NCI-H2081 (cell line): ENCODE measurements around the gene ZBED6.
"Not testable (repeated sequence)": the region's sequence is repeated elsewhere in the genome, so short reads cannot be mapped to it uniquely, and the experiment has no call there.

Source experiments
- DNase-seq, 2 experiments: peaks; one replicate each; lab custom pipeline; 2025; lab: John Stamatoyannopoulos, UW

The ZBED6 gene, protein sequence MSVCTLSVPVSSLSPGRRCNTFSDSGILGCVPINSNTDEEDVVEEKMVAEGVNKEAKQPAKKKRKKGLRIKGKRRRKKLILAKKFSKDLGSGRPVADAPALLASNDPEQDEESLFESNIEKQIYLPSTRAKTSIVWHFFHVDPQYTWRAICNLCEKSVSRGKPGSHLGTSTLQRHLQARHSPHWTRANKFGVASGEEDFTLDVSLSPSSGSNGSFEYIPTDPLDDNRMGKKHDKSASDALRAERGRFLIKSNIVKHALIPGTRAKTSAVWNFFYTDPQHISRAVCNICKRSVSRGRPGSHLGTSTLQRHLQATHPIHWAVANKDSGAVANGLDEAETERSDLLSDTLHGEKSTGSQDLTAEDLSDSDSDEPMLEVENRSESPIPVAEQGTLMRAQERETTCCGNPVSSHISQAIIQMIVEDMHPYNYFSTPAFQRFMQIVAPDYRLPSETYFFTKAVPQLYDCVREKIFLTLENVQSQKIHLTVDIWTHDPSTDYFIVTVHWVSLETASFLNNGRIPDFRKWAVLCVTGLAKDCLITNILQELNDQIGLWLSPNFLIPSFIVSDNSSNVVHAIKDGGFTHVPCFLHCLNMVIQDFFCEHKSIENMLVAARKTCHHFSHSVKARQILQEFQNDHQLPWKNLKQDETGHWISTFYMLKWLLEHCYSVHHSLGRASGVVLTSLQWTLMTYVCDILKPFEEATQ (N-terminal part only)

DNA sequence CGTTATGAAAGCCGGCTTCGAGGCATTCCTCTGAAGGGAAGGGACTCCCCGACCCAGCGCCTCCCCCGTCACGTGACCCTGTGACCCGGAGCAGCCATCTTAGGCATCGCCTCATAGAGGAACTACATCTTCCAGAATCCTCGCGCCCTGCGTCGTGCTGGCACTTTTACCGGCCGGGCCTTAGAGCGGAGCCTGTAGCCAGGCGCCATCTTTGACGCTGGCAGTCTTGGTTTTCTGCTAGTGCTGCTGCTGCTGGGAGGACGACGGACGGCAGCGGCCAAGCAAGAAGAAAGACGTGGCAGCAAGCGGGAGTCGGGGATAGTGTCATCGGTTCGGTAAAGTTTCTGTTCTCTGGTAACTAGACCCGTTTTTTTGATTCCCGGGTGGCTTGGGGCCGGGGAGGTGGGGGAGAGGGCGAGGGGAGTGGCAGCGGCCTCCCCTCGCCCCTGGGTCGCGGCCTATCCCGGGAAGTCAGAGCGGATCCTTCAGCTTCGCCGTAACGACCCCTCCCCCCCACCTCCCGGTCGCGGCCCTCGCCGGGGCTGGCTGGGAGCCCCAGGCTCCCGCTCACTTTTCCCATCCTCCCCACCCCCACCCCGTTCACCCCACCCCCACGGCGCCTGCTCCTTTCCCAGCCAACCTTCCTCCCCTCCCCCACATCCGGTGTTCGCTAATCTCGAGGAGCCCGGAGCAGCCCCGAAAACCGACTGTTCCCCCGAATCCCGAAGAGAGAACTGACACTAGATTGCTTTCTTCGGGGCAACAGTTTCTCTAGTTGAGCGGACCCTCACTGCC lies at the start of gene ZBED6, which contains the start of gene ZC3H11A:
Gene ZBED6 (plus strand): TSS at position 183 of the 795 bp plus-strand sequence. CDS start 1,900 bp downstream, outside the sequence.
Gene ZC3H11A (plus strand): TSS at position 183 of the 795 bp plus-strand sequence. CDS start 21,448 bp downstream, outside the sequence.
- DNase-seq, result peak; percentile 99

DNA sequence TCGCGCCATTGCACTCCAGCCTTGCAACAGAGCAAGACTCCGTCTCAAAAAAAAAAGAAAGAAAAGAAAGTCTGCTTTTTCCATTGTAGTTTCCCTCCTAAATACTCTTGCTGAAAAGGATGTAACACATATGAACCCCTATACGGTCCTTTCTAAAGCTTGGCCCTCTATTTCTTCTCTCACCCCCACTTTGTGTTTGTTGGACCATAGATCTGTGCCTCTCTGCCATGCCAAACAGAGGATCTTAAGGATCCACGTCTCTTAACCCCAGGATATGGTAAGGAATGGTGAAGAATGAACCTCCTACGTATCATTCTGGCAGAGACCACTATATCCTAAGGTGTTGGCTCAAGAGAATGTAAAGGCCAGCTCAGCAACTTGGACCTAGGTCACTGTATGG lies 49.1 kb upstream of the ZBED6 start:
- no peak for DNase-seq

DNA sequence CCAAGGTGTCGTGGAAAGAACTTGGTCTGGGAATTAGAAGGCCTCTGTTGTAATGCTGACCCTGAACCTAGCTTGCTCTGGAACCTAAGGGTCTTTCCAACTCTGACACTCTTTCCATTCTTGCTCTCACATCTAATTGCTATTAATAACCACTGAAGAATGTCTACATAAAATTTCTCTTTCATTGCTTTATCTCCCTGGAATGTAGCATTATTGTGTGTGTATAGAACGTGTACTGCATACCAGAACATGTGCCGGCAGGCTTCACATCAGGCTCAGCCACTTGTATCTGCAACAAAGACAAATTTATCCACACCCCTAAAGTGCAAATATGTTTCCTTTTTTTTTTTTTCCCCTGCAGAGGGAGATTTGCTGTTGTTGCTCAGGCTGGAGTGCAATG lies 44.4 kb upstream of the ZBED6 start:
- no peak for DNase-seq

DNA sequence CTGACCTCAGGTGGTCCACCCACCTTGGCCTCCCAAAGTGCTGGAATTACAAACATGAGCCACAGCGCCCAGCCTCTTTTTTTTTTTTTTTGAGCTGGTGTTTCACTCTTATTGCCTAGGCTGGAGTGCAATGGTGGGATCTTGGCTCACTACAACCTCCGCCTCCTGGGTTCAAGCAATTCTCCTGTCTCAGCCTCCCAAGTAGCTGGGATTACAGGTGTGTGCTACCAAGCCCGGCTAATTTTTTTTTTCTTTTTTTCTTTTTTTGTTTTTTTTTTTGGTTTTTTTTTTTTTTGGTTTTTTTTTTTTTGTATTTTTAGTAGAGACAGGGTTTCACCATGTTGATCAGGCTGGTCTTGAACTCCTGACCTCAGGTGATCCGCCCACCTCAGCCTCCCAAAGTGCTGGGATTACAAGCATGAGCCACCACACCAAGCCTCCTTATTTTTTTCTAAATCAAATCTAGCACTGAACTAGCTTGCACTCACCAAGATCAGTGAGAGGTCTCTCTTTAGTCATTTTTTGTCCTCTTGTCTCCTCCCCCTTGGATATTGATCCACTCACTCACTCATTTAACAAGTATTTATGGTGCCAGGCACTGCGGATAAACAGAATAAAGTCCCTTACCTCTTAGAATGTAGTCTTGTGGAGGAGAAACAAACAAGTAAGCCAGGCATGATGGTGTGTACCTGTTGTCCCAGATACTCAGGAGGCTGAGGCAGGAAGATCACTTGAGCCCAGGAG lies 43.6 kb upstream of the ZBED6 start:
- not testable (repeated sequence) for DNase-seq

DNA sequence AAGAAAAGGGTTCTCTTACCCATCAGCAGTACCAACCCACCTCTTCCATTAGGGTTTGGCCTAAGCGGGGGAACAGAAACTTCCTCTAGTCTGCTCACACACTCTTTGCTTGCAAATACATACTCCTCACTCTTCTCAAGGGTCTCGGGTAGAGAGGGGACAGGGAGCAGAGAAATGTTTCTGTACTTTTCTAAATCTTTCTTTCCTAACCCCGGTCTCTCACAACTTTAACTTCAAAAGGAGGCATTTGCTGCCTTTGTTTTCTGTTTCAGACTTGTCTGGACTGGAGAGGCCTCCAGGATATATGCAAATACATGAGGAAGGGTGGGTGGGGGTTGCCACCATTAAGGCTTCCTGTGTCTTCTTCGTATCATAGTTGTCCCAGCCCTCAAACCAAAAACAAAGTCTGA lies 41.0 kb upstream of the ZBED6 start:
- DNase-seq, result no peak

DNA sequence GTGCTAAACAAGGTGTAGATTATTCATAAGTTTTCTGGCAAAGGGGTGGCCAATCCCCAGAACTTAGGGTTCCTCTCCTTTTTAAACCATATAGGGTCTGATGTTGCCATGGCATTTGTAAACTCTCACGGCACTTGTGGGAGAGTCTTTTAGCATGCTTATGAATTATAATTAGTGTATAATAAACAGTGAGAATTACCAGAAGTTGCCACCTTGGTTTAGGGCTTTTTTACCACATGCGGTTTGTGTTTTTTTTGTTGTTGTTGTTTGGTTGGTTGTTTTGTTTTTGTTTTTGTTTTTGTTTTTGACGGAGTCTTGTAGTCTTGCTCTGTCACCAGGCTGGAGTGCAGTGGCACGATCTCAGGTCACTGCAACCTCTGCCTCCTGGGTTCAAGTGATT lies 39.4 kb upstream of the ZBED6 start:
- no peak for DNase-seq

DNA sequence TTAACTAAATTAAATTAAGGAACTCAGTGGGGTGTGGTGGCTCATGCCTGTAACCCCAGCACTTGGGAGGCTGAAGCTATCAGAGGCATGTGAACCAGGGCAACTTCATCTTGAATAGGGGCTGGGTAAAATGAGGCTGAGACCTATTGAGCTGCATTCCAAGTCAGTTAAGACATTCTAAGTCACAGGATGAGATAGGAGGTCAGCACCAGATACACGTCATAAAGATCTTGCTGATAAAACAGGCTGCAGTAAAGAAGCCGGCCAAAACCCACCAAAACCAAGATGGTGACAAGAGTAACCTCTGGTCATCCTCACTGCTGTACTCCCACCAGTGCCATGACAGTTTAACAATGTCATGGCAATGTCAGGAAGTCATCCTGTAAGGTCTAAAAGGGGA lies 36.7 kb upstream of the ZBED6 start:
- not testable (repeated sequence) for DNase-seq

DNA sequence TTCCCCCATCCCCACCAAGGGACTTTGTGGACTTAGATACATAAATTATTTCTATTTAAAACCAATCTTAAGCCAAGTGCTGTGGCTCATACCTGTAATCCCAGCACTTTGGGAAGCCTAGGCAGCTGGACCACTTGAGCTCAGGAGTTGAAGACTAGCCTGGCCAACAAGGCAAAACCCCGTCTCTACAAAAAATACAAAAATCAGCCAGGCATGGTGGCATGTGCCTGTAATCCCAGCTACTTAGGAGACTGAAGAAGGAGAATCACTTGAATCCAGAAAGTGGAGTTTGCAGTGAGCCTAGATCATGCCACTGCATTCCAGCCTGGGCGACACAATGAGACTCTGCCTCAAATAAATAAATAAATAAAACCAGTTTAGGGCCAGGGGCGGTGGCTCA lies 34.9 kb upstream of the ZBED6 start:
- DNase-seq, result no peak

DNA sequence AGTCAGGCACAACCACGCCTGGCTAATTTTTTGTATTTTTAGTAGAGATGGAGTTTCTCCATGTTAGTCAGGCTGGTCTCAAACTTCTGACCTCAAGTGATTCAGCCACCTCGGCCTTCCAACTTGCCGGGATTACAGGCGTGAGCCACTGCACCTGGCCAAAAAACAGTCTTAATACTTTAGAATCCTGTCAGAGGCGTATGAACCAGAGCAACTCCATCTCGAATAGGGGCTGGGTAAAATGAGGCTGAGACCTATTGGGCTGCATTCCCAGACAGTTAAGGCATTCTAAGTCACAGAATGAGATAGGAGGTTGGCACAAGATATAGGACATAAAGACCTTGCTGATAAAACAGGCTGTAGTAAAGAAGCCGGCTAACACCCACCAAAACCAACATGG lies 33.5 kb upstream of the ZBED6 start:
- DNase-seq, result not testable (repeated sequence)

DNA sequence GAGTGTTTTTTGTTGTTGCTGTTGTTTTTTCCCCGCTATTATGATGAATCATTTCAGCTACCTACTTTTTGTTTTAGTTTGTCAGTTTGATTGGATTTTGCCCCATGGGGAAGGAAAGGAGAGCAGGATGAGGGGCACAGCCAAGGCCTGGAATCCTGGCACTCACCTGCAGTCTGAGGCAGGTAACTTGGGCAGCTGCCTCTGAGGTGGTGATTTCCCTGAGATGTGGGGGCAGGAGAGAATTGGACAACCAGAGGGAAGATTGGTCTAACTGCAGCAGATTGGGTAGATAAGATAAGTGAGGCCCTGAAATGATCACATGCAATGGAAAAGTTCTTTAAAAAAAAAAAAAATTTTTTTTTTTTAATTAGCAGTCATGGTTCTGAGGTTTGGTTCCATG lies 31.9 kb upstream of the ZBED6 start:
- DNase-seq, result no peak

DNA sequence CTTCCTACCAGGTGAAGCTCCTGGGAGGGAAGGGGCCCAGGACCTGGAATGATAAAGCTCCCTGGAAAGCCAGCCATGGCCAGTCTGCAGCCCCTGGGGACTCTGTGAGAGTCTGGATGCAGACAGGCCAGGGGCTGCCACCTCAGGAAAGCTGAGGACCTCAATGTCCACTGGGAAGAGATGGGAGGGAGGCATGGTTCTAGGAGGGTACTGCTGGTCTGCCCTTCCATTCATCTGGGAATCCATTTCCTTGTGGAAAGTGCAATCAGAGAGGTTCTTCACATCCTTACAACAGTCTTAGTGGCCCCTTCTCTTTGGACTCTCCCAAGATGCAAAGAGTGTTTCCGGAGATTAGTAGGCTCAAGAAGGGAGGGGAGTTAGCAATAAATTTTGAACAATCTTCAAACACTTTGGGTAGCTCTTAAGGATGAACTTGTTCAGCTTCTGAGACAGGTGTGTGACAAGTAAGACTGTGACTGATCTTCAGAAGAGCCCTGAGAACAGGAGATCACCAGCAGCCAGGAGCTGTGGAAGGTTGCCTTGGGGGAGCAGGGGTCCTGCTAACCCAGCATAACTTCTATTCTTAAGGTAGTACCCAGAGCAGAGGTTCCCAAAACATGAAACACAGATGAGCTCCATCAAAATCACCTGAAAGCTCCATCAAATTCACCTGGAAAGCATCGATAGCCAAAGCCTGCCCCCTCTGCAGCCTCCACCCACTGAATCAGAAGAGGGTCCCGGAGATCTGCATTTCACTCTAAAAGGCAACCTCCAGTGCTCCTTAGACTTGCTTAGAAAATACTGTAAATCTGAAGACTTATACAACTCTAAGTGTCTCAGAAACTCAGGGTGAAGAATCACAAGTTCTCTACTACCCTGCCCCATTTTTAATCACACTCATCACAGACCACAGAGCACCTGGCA lies 31.1 kb upstream of the ZBED6 start:
- DNase-seq, result no peak

DNA sequence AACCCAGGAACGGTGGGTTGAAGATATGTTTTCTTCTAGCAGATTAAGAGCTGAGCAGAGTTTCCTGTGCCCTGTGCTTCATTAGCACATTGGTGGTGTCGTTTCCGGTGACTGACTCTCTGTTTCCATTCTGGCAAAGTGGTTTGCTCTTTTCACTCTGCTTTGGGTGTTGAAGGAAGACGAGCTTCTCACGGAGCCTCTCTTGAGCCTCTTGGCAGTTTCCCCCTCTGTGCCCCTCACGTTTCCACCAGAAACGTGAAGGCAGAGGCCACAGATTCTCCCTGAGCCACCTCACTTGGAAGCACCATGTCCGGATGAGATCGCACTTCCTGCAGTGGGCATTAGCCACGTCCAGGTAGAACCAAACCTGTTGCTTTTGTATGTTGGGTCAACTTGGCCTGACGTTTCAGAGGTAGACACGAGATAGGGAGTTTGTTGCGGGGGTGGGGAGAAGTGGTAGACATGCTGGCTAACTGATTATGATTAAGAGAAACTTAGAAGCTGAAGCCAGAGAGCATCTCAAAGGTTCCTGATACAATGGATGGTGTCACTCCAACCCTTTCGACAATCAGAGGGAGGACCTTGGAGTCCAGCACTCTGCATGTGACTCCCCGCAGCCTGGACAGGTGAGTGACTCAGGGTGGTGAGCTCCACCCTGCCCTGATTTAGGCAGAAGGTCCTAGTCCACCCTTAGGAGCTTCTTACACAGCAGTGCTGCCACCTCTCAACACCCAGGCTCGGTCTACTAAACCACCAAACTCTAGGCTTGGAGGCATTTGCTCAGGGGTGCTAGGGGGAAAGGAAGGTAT lies 30.2 kb upstream of the ZBED6 start, which contains the start of gene LAX1:
Gene LAX1 (plus strand): TSS at position 155 of the 809 bp plus-strand sequence. CDS start 383 bp downstream, at position 538.
- DNase-seq, result no peak

DNA sequence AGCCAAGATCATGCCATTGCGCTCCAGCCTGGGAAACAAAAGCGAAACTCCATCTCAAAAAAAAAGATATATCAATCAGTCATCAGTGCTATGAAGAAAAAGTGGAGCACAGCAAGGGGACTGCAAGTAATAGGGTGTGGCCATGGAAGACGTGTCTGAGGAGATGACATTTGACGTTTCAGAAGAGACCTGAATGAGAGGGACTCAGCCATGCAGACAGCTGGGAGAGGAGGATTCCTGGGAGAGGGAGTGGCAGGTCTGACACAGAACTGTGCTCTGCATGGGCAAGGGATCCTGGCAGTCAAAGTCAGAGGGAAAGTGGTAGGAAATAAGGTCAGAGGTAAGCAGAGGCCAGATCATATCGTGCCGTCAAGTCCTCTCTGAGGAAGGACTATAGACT lies 27.2 kb upstream of the ZBED6 start:
- no peak for DNase-seq

DNA sequence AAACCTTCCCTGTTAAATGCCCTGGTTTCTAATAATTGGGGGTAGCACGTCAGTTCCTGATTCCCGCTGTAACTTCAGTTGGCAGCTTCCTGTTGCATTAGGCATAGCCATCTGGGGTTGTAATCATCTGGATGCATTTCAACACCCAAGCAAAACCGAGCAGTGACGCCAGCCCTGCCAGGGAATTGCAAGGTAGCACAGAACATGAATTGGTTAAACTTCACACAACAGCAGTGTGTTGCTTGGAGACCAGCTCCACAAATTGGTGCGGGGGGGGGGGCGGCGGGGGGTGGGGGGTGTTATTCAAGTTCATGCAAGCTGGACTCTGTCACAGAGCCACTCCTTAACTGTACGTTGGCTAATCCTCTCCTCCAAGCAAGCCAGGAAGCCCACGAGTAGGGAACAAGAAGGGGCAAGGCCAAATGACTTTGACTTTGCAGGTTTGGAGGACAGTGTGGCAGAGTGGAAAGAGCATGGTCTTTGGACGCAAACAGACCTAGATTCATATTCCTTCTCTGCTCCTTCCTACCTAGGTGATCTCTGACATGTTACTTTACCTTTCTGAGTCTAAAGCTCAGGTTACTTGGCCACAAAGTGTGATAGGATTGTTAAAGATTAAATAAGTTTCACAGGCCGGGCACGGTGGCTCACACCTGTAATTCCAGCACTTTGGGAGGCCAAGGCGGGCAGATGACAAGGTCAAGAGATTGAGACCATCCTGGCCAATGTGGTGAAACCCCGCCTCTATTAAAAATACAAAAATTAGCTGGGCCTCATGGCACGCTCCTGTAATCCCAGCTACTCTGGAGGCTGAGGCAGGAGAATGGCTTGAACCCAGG lies 25.7 kb upstream of the ZBED6 start:
- peak; percentile 47 to 74 for DNase-seq

DNA sequence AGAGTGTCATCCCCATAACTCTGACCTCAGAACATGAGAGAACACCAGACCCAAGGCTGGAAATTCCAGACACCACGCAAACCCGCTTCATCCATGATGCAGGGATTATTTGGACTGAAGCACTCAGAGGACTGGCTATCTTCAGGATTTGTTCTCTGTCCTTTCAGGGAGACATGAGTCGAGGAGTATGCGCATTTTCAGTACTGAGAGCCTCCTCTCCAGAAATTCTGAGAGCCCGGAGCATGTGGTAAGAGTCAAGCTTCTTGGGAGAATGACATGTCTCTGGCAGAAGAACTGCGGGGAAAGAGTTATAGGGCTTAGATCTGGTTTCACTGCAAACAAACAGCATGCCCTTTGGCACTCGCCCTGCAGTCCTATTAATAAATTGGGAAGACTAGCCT lies 23.5 kb upstream of the ZBED6 start:
- no peak for DNase-seq

DNA sequence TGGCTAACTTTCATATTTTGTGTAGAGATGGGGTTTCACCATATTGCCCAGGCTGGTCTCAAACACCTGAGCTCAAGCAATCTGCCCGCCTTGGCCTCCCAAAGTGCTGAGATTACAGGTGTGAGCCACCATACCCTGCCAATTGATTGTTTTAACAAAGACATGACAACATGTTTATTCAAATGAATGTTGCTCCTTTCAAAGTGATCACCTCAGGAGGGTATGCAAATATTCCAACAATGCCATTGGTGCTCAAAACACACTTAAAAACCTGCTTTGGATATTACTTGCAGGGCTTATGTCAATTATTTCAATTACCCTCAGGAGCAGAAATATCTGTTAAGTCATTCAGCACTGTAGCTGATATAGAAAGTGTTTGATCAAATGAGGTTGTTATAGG lies 22.6 kb upstream of the ZBED6 start:
- no peak for DNase-seq

DNA sequence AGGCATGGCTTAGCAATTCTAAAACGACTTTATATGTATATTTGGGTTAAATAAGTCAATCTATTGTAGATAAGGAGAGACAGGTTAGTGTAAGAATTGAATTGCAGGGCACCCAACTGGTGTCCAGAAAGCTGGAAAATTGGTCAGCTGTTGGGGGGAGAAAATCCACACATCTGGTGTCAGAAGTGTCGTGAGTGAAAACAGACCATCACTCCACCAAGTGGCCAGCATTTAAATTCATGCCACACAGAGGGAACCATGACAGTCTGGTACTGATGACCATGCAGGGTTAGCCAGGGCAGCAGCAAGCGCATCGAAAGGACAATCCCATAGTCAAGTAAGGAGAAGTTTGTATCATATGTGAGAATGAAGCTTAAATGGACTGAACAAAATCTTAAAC lies 18.8 kb upstream of the ZBED6 start:
- no peak for DNase-seq

DNA sequence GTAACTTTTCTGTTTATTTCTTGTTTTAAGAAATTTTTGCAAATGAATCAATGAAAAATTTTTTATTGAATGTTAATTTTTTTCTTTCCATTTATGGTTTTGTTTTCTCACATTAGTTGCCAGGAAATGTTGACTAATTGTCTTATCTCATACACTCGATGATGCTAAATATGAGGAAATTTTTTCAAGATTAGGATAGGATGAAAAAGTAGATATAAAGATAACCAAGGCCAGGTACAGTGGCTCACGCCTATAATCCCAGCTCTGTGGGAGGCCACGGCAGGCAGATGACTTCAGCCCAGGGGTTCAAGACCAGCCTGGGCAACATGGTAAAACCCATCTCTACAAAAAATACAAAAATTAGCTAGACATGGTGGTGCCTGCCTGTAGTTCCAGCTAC lies 17.8 kb upstream of the ZBED6 start:
- no peak for DNase-seq

DNA sequence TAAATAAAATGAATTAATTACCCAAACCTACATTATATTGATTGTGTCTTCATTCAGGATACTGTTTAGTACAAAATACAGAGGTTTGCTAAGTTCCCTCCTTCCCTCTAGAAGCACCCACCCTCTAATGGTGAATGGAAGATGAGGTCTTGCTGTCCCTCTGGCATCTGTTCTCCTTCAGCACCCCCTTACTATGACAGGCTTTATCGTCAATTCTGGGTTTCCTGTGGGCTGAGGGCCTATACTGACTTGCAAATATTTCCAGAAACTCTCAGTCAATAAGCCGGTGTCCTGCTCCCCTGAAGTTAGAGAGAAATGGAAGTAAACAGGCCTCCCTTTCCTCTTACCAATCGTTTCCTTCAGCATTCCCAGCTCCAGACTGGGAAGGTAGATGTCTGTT lies 17.3 kb upstream of the ZBED6 start:
- no peak for DNase-seq
